G401 (cell line): Measurements from ENCODE around the gene AKR1E2. TPM values are rescaled to one million over a fixed set of nuclear protein-coding genes. Genes with fewer than 3 reads are reported as not detected.

Source experiments
- DNase-seq: peaks from one replicate; pipeline ENCODE4 v3.0.0-alpha.2; 2015; ENCODE audit warnings: low spot score
- in situ Hi-C: cut with HindIII; loops from 2 replicates; pipeline ENCODE4 v1.10.0; 2016; ENCODE audit warnings: low sequenced_read_pairs, mixed read lengths
- total RNA-seq: library from RNA; depleted of rRNA; stranded (reverse); fragments of >200 nt; shearing (Covaris generic); gene quantifications from 2 replicates; pipeline ENCODE4 v1.2.3, GENCODE V29; 2014

AKR1E2 gene
- total RNA-seq, 1 experiment from 2014 or later: 10.3 TPM

DNA sequence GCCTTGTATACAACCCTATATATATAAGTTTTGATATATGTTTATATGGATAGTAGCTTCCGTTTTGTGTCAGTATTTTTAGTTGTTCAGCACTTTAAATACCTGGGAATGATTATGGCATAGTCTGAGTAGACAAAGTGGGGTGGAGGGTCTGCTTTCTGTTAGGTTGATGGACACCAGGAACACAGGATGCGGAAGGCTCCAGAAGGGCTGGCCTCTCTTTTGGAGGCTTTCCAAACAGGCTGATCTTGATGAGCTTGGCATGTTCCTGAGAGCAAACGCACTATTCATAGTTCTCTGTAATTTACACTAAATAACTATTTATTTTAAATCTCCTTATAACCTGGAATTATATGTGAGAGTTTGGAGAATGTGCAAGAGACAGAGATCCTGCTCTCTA is 12.7 kb downstream of the AKR1E2 start:
- no peak for DNase-seq
- in situ Hi-C loops: no loop called here

DNA sequence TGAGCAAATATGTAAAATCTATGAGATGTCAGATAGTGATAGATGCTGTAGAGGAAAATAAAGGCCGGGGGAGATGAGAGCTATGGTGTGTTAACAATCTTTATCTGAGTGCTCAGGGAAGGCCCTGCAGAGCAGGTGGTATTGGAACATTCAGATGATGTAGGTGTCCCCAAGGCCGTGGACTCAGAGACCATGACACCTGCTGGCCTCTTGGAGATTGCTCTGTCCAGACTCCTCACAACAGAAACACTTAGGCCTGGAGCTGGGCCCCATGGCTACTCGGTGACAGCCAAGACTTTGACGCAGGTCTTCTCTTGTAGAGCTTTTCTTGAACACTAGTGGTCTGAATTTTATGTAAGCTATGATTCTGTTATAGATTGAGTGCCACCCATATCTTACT is 13.3 kb downstream of the AKR1E2 start:
- no peak for DNase-seq
- in situ Hi-C loops: no loop called here

DNA sequence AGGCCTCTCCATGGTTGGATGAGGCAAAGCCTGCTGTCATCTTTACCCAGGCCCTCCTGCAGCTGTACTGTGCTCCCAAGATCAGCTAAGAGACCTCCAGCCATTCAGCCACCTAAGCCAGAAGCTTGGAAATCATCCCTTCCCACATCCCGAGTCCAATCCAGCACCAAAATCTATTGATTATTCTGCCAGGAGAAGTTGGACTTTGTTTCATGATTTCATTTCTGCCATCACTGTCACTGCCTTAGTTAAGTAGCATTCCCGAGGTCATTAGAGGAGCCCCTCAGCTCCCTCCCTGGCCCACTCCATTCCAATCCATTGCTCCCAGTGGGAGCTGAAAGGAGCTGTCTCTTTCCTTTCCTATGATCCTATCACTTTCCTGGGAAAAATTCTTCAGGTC is 14.1 kb downstream of the AKR1E2 start:
- in situ Hi-C loops: no loop called here
- no peak for DNase-seq

DNA sequence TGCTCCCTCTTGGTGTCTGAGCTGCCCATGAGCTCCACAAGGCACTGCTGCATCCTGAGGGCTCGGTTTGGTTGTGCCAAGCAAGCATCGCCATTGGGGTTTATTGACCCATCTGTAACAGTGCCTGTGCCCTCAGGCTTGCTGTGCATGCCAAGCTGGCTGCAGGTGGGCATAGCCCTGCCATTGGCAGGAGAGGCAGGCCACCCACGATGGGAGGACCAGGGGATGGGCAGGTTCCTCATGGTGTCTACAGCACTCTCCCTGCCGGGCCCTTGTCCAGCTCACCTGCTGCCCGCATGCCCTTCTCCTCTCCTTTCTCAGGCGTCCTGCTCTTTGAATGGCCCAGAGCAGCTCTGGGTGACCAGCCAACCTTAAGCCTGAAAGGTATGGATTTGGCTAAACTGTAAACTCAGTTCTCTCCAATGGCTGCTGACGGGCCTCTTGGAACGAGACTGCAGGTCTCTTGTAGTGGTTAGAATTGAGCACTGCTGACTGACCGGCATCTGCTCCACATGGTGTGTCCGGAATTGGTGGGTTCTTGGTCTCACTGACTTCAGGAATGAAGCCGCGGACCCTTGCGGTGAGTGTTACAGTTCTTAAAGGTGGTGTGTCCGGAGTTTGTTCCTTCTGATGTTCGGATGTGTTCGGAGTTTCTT is 17.6 kb downstream of the AKR1E2 start:
- no peak for DNase-seq
- in situ Hi-C loops: no loop called here

DNA sequence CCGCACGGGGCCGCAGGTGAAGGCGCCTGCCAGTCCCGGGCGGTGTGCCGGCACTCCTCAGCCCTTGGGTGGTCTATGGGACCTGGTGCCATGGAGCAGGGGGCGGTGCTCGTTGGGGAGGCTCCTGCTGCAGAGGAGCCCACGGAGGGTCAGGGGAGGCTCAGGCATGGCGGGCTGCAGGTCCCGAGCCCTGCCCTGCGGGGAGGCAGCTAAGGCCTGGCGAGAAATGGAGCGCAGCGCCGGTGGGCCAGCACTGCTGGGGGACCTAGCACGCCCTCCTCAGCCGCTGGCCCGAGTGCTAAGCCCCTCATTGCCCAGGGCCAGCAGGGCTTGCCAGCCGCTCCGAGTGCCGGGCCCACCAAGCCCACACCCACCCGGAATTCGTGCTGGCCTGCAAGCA is 18.9 kb downstream of the AKR1E2 start:
- in situ Hi-C loops: no loop called here
- DNase-seq: no peak

DNA sequence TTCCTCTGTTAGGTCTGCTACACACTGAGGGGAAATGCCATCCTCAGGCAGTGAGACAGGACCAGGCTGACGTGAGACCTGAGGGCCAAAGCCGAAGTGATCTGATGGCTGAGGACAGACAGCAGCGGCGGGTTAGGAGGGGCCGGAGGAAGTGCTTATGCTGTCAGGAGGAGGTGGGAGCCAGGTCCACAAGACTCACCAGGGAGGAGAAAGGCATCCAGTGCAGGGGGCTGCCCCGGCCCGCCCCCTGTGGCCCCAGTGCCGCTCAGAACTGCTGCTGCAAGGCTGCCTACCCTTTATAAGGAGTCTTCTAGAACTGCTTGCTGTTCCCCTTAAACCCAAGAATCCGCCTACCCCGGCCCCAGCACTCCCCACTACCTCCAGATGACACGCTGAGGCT is 19.8 kb downstream of the AKR1E2 start:
- in situ Hi-C loops: no loop called here
- no peak for DNase-seq

DNA sequence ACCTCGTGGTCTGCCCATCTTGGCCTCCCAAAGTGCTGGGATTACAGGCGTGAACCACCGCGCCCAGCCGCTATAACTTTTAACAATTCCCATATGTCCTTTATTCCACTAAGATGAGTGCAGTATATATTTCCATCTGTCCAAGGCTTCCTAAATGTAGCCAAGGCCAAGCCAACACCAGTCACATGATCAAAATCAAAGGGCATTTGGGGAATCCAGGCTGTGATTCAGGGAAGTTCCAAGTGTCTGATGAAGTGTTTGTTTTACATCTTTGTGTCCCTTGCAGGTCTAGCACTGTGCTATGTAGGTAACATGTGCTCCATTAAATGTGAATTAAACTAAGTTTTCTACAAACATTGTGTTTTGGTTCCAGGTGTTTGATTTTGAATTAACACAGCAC is 20.8 kb downstream of the AKR1E2 start:
- no peak for DNase-seq
- in situ Hi-C loops: no loop called here

DNA sequence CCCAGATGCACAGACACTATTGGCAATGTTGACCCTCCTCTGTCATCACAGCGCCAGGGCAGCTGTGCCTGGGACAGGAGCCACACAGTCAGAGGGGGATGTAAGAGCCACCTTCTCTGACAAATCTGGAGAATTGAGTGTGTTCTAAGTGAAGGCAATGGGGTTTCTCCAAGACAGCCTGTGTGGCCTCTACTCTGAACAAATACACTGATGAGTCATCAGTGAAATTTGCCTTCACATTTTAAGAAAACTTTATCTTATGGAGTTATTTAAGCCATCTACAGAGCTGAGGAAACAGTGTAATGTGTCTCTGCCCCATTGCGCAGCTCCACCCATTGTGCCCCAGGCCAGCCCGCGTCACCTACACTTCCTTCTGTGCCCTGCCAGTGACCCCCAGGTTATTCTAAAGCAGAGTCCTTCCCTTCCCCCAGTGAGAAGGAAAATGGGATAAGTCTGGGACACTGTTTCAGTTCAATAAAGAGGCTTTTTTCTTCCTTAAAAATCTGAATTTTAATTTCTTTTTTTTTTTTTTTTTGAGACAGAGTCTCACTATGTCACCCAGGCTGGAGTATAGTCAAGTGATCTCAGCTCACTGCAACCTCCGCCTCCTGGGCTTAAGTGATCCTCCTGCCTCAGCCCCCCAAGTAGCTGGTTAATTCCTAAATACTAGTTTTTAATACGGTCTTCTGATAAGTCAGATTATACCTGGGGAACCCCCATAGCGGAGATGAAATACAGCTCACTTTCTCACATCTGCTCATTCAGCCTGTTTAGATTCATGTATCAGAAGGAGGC is 21.8 kb downstream of the AKR1E2 start:
- in situ Hi-C loops: no loop called here
- no peak for DNase-seq

DNA sequence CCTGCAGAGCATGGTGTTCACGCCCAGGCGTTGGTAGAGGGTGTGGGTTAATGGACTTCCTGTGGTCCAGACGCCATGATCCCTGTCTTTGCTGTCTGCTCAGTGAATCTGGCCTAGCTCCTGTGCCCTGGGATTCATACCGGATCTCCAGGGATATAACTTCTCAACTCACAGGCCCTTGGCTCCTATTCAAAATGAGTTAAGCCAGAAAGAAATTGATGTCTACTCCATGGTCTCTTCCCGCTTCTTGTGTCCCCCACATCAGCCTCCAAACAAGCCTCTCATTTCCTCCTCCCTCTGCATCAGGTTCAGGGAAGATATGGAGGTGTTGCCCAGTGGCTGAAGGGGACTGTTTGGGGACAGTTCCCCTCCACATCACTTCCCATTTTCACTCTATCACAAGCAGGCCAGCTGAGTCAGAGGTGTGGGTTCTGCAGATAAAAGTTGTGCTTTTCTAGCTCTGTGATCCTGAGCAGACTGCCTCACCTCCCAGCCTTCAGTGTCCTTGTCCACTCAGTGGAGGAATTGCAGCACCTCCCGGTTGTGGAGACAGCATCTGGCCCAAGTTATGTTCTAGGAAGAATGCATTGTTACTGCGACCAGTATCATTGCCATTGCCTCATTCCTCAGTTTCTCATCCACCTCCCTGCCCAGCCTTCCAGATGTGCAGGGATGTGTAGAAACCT is 22.5 kb downstream of the AKR1E2 start:
- in situ Hi-C loops: no loop called here
- no peak for DNase-seq

DNA sequence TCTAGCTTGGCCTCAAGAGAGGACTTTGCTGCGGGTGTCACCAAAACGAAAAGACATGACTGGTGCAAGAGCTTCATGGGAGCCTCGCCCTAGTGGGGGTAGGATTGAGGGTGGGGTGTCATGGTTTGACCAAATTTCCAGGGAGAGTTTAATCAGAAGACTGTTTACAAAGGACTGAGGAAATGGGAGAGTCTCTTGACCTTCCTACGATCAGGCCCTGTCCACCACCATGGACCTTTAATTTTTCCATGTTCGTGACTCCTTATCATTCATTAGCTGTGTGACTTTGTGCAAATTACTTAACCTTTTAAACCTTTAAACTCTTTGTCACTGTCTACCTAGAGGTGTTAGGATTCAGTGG is 23.0 kb downstream of the AKR1E2 start:
- in situ Hi-C loops: no loop called here
- no peak for DNase-seq

DNA sequence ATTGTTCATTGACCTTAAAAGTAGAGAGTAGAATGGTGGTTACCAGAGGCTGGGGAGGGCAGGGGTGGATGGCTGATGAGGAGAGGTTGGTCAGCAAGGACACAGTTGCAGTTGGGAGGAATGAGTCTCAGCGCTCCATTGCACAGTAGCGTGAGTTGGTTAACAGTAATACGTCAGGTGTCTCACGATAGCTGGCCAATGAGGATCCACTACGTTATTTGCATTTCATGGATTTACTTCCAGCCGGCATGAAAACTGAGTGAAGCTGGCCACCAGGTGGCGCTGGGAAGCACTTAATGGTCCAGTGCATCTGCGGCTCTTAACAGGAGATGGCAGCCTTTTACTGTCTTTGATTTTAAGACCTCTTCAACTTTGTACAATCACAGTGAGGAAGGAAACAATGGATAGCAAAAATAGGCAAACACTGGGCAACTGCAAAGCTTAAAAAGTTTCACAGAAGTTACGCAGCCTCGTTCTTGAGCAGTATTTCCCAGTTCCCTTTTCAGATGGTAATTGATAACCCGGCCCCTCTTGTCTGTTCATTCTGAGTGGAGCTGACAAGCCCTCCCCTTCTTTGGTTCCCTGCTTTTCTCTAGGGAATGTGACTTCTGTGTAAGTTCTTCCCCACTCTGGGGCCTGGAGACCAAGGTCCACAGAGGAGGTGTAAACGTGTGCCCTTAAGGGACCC is 23.7 kb downstream of the AKR1E2 start:
- in situ Hi-C loops: no loop called here
- DNase-seq: peak; percentile 86

DNA sequence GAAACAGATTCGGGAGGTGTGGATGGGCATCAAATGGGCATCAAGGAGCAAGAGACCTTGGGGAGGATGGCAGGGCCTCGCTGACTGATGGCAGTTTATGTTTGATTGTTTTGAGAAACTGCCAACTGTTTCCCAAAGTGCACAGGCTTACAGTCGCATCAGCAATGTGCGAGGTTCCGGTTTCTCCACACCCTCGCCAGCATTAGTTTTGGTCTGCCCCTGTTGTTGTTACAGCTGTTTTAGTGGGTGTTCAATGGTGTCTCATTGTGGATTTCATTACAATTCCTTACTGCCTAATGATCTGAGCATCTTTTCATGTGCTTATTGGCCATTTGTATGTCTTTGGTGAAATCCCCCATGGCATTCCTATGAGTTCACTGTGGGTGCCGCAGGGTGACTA is 24.4 kb downstream of the AKR1E2 start:
- DNase-seq: no peak
- in situ Hi-C loops: no loop called here

DNA sequence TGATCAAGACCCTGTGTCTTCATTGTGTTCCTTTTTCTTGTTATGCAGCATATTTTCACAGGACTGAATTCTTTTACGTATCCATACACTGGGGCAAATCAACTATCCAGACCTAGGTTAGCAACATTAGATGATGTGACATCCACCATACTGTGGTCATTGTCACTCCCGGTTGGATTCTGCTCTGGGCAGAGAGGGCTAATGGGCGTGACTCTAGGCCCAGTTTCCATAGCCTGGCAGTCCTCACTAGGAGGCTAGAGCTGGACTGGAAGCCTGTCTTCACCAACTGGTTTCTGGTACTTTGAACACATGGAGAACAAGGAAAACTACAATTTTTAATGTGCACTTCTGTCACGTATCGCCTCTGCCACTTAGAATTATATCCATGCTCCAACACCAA is 25.2 kb downstream of the AKR1E2 start:
- no peak for DNase-seq
- in situ Hi-C loops: no loop called here

DNA sequence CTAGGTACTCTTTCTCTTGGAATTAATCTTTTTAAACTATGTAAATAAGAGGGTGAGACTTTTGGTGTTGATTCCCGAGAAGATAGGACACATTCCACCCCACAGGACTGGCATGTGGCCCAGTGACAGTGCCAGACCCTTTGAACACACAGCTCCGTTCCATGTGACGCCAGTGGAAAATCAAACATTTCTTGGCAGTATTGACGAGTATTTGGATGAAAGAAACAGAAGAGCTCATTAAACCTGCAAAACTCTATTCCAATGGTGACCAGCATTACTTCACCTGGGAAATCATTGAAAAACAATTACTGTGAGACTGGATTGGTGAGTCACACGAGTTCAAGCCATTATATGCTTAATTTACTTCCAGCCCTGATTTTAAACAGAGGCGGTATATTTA is 25.8 kb downstream of the AKR1E2 start:
- no peak for DNase-seq
- in situ Hi-C loops: no loop called here

DNA sequence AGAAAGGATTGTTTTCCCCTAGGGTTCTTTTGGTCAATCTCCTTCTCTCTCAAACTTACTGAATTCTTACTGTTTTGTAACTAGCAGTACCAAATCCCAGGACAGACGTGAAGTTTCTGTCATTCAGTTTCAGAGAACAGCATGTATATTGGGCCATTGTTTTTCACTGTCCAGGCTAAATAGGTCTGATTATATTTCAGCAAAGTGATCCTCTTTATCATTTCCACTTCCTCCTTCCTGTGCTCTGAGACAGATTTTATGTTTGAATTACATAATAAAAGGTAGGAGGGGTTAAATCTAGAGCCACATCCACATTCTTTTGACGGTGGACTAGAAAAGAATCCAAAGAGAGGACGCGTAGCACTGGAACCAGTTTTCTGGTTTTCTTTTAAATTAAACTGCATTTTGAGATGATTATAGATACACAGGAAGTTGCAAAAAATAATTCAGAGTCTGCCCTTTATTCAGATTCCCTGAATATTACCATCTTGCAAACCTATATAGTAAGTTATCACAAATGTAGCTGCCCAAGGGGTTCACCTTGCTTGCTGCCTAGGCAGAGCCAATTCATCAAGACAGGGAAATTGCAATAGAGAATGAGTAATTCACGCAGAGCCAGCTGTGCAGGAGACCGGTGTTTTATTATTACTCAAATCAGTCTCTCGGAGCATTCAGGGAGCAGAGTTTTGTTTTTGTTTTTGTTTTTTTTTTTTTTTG is 40.1 kb downstream of the AKR1E2 start:
- in situ Hi-C loops: no loop called here
- DNase-seq: no peak

DNA sequence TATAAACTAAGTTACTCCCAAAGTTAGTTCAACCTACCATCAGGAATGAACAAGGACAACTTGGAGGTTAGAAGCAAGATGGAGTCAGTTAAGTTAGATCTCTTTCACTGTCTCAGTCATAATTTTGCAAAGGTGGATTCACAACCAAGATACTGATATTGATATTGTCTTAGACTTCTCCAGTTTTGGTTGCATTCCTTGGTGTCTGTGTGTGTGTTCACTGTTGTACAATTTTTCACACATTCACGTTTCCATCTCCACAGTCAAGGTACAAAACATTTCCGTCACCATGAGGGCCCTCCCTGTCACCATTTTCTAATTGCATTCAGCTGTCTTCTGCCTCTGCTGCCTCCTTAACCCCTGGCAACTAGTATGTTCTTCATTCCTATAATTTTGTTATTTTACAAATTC is 41.1 kb downstream of the AKR1E2 start:
- in situ Hi-C loops: no loop called here
- no peak for DNase-seq

DNA sequence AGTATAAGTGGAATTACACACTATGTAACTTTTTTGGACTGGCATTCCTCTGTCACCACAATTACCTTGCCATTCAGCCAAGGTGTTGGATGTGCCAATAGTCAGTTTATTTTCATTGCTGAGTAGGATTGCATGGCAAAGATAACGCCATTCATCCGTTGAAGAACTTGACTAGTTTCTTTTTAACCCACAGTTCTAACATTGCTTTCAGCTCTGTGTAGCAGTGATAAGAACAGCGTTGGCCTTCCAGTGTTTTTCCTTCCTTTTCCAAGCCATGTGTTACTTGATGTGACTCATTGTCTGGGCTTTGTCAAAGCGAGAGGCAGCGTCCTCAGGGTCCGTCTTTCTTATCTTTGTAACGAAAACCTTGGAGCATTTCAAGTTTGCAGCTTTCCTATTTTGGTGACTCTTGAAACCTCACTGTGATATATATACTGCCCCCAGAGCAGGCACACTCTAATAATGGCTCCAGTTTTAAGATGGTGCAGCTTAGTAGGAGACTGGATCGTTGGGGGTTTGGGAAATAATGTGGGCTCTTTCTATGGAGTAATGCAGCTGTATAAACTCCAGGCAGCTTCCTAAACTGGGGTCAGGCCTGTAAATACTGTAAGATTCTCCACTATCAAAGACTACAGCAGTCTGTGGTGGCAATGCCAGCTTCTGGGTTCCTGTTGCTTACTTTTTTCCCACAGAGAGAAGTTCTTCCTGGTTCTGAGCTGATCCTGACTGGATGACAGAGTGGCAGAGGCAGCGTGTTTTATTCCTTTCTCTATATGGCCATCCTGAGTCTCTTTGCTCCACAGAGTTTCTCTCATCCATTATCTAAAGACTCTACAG is 41.7 kb downstream of the AKR1E2 start:
- no peak for DNase-seq
- in situ Hi-C loops: no loop called here

DNA sequence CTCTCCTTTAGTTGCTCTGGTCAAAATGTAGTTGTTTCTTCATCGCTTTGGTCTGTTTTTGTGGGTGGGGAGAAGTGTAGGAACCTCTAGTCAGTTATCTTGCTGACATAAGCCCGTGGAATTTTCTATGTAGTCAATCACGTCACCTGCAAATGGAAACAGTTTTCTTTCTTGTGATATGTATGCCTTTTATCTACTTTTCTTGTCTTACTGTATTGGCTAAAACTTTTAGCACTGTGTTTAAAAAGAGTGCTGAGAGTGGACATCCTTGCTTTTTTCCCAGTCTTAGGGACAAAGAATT is 42.3 kb downstream of the AKR1E2 start:
- no peak for DNase-seq
- in situ Hi-C loops: no loop called here

DNA sequence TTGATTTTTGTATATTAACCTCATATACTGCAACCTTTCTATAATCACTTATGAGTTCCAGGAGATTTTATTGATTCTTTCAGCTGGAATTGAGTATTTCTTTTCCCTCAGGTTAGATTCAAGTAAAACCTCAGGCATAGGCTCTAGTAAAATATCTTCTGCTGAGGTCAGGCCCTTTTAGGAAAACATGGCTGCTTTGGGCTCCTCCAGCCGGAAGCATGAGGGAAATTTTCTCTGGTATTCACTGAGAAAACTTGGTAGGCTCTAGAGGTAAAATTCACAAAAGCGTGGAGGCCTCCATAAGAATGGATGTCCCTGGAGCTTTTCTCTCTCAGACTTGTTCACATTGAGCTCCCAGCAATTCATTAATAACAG is 56.7 kb downstream of the AKR1E2 start:
- no peak for DNase-seq
- in situ Hi-C loops: no loop called here
